Measurements from ENCODE around the gene WSB1. TPM values are rescaled to one million over a fixed set of nuclear protein-coding genes. Genes with fewer than 3 reads are reported as not detected.
A peak's percentile ranks its signal among the peaks of the same experiment; 100 is the strongest.

Gene WSB1
- total and polyA plus RNA-seq, 10 of the 15 experiments (the other 5 are each of a cell fraction or from before 2014, with no cell fraction given) = 26.6 to 458 (median 101) TPM

- in situ Hi-C loops (cut with MboI) (loop anchor here (25.0 kb wide), 1 partner anchor 771 kb away; no protein-coding TSS in a partner anchor), intact Hi-C loops (cut with micrococcal nuclease; ENCODE audit: unreplicated experiment) (no loop called here)
- Histone ChIP-seq H3K4me1 (ENCODE audit: control insufficient read depth, insufficient read depth, low read length) (peaks cover 4% of the 10 kb centered on the region), H2AFZ (ENCODE audit: control insufficient read depth, low read depth, low read length) (no peak overlapping the region), H3K9ac (ENCODE audit: control insufficient read depth, insufficient read depth, low read length) (no peak overlapping the region), H4K20me1 (ENCODE audit: control insufficient read depth, insufficient read depth) (no peaks in the 10 kb centered on the region), H3K79me2 (ENCODE audit: control insufficient read depth, insufficient read depth, low read length) (peaks cover 21% of the 10 kb centered on the region), H3K36me3 (ENCODE audit: control insufficient read depth in 2 of 2, insufficient read depth in 2 of 2, low read length in 1 of 2) (no peaks in the 10 kb centered on the region), H3K27ac (ENCODE audit: control insufficient read depth, insufficient read depth) (no peak overlapping the region), H3K9me3 (replicated peaks; ENCODE audit: control insufficient read depth, insufficient read depth, low read length) (no peaks in the 10 kb centered on the region), H3K4me3 (no peak overlapping the region), H3K27me3 (replicated peaks in 1 of 2; ENCODE audit: control insufficient read depth in 2 of 2, insufficient read depth in 2 of 2, low read length in 1 of 2) (no peaks in the 10 kb centered on the region), H3K4me2 (ENCODE audit: control insufficient read depth, insufficient read depth) (no peak overlapping the region)
- RAD21 ChIA-PET (ENCODE audit: unreplicated experiment) = interaction anchor here (1.4 kb wide), 1 partner anchor 42 kb away, joined by 4 read pairs; no protein-coding TSS in a partner anchor
- DNase-seq (ENCODE audit: low read depth, low spot score) = no peak
- 74% methylated on average over 3 of the region's 3 CpGs for WGBS (ENCODE audit: insufficient coverage, insufficient replicate concordance, low lambda C conversion rate, missing lambda C conversion rate)
- POLR2A ChIA-PET = no interaction called here
- no TSS peak for BruUV-seq (replicated peaks)
- SMC1A ChIA-PET (ENCODE audit: uncharacterized antibody, unreplicated experiment) = interaction anchor here (0.8 to 3.4 kb wide), 4 partner anchors 9 to 54 kb away, joined by 3 to 16 read pairs (median 4); no protein-coding TSS in a partner anchor
- no peak for TF ChIP-seq RFX5 (IDR thresholded peaks at IDR 0.05; ENCODE audit: low read depth, low read length)
- no peak for TF ChIP-seq ZNF207 (IDR thresholded peaks at IDR 0.05; ENCODE audit: borderline replicate concordance)
- no peak for TF ChIP-seq ETV6 (conservative IDR thresholded peaks at IDR 0.05 in 1 of 2, IDR thresholded peaks at IDR 0.05 in 1 of 2; ENCODE audit: borderline replicate concordance in 1 of 2, low read depth in 1 of 2)
- no peak for TF ChIP-seq FOXM1 (IDR thresholded peaks at IDR 0.05; ENCODE audit: low read depth, low read length)
- no peak for ATAC-seq
- CTCF ChIA-PET = interaction anchor here (0.9 to 1.9 kb wide), 5 partner anchors 8 to 46 kb away, joined by 3 to 6 read pairs (median 6); no protein-coding TSS in a partner anchor
- FAIRE-seq = no peak
Observed at GRCh38 chr17:27290916-27291598, 2.9 kb upstream of the WSB1 start.

GRCh38 chr17:27293359-27293897 is 486 bp upstream of the WSB1 start:
- H3K9ac ChIP-seq (ENCODE audit: control insufficient read depth, insufficient read depth, low read length) = peak overlapping the region; percentile 98
- WGBS (ENCODE audit: insufficient coverage, insufficient replicate concordance, low lambda C conversion rate, missing lambda C conversion rate) = 90% methylated on average over 15 of the region's 15 CpGs
- H3K9me3 ChIP-seq (replicated peaks; ENCODE audit: control insufficient read depth, insufficient read depth, low read length) = no peaks in the 10 kb centered on the region
- no peaks in the 10 kb centered on the region for H3K36me3 ChIP-seq (ENCODE audit: control insufficient read depth in 2 of 2, insufficient read depth in 2 of 2, low read length in 1 of 2)
- FAIRE-seq (no peak), ATAC-seq (no peak), DNase-seq (ENCODE audit: low read depth, low spot score) (no peak)
- in situ Hi-C loops (cut with MboI) = loop anchor here (25.0 kb wide), 1 partner anchor 769 kb away; no protein-coding TSS in a partner anchor
- ChIA-PET POLR2A (interaction anchor here (0.6 to 4.0 kb wide), 6 partner anchors 11 to 591 kb away, joined by 3 to 26 read pairs (median 4); no protein-coding TSS in a partner anchor), SMC1A (ENCODE audit: uncharacterized antibody, unreplicated experiment) (interaction anchor here (0.9 to 3.4 kb wide), 11 partner anchors 9 to 306 kb away, joined by 3 to 17 read pairs (median 5); no protein-coding TSS in a partner anchor), RAD21 (ENCODE audit: unreplicated experiment) (interaction anchor here (0.7 to 3.3 kb wide), 6 partner anchors 9 to 89 kb away, joined by 3 to 26 read pairs (median 4); no protein-coding TSS in a partner anchor), CTCF (interaction anchor here (0.6 to 6.0 kb wide), 10 partner anchors 8 to 165 kb away, joined by 3 to 80 read pairs (median 8); no protein-coding TSS in a partner anchor)
- no peaks in the 10 kb centered on the region for H3K27me3 ChIP-seq (replicated peaks in 1 of 2; ENCODE audit: control insufficient read depth in 2 of 2, insufficient read depth in 2 of 2, low read length in 1 of 2)
- peak overlapping the region; percentile 51; the same call in 1 of the 2 replicates for H3K4me3 ChIP-seq
- H2AFZ ChIP-seq (ENCODE audit: control insufficient read depth, low read depth, low read length) = peak overlapping the region; percentile 39
- H3K27ac ChIP-seq (ENCODE audit: control insufficient read depth, insufficient read depth) = peak overlapping the region; percentile 97
- H3K79me2 ChIP-seq (ENCODE audit: control insufficient read depth, insufficient read depth, low read length) = peaks cover 45% of the 10 kb centered on the region
- BruUV-seq (replicated peaks) = TSS peak; percentile 99
- H3K4me1 ChIP-seq (ENCODE audit: control insufficient read depth, insufficient read depth, low read length) = peaks cover 7% of the 10 kb centered on the region
- intact Hi-C loops (cut with micrococcal nuclease; ENCODE audit: unreplicated experiment) = no loop called here
- H3K4me2 ChIP-seq (ENCODE audit: control insufficient read depth, insufficient read depth) = peak overlapping the region; percentile 46
- no peaks in the 10 kb centered on the region for H4K20me1 ChIP-seq (ENCODE audit: control insufficient read depth, insufficient read depth)
- TF ChIP-seq, protein P1, sequence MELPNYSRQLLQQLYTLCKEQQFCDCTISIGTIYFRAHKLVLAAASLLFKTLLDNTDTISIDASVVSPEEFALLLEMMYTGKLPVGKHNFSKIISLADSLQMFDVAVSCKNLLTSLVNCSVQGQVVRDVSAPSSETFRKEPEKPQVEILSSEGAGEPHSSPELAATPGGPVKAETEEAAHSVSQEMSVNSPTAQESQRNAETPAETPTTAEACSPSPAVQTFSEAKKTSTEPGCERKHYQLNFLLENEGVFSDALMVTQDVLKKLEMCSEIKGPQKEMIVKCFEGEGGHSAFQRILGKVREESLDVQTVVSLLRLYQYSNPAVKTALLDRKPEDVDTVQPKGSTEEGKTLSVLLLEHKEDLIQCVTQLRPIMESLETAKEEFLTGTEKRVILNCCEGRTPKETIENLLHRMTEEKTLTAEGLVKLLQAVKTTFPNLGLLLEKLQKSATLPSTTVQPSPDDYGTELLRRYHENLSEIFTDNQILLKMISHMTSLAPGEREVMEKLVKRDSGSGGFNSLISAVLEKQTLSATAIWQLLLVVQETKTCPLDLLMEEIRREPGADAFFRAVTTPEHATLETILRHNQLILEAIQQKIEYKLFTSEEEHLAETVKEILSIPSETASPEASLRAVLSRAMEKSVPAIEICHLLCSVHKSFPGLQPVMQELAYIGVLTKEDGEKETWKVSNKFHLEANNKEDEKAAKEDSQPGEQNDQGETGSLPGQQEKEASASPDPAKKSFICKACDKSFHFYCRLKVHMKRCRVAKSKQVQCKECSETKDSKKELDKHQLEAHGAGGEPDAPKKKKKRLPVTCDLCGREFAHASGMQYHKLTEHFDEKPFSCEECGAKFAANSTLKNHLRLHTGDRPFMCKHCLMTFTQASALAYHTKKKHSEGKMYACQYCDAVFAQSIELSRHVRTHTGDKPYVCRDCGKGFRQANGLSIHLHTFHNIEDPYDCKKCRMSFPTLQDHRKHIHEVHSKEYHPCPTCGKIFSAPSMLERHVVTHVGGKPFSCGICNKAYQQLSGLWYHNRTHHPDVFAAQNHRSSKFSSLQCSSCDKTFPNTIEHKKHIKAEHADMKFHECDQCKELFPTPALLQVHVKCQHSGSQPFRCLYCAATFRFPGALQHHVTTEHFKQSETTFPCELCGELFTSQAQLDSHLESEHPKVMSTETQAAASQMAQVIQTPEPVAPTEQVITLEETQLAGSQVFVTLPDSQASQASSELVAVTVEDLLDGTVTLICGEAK (IDR thresholded peaks at IDR 0.05; ENCODE audit: borderline replicate concordance) = peak; percentile 64
- no peak for TF ChIP-seq ATF3 (IDR thresholded peaks at IDR 0.05; ENCODE audit: borderline replicate concordance, extremely low read depth, low read depth, low read length)

Measured in GM12878 (cell line).